Suprapubic skin (tissue), 4 donors: ENCODE data around the gene BRD3OS. TPM values are rescaled to one million over a fixed set of nuclear protein-coding genes. Genes with fewer than 3 reads are reported as not detected.

Experiments used
- DNase-seq, 2 donors: peaks; one replicate each; pipeline ENCODE4 v3.0.0-alpha.2; 2019; ENCODE audit warnings: low spot score in 2 of 2
- H3K27ac ChIP-seq: fragments of 200-600 bp; sonication (generic); one replicate; pipeline ENCODE4 v1.5.1; 2019
- H3K27me3 ChIP-seq: fragments of 200-600 bp; sonication (generic); one replicate; pipeline ENCODE4 v1.5.1; 2019
- H3K36me3 ChIP-seq: fragments of 200-600 bp; sonication (generic); one replicate; pipeline ENCODE4 v1.5.1; 2019
- H3K4me1 ChIP-seq: fragments of 200-600 bp; sonication (generic); one replicate; pipeline ENCODE4 v1.5.1; 2019
- H3K4me3 ChIP-seq: fragments of 200-600 bp; sonication (generic); one replicate; pipeline ENCODE4 v1.5.1; 2019; ENCODE audit warnings: mild to moderate bottlenecking
- H3K9me3 ChIP-seq: fragments of 200-600 bp; sonication (generic); one replicate; pipeline ENCODE4 v1.5.1; 2019
- EP300 ChIP-seq: sonication (generic); formaldehyde crosslinking; IDR thresholded peaks from one replicate; pipeline ENCODE4 v1.6.1; 2017; ENCODE audit warnings: antibody characterized with exemption
- POLR2A ChIP-seq, 2 donors: fragments of 450-650 bp; IDR thresholded peaks; one replicate each; pipeline ENCODE4 v1.6.1; 2017; ENCODE audit warnings: antibody characterized with exemption in 2 of 2, mild to moderate bottlenecking in 2 of 2, moderate library complexity in 2 of 2
- POLR2AphosphoS5 ChIP-seq, 3 donors: sonication (generic); formaldehyde crosslinking; IDR thresholded peaks; one replicate each; pipeline ENCODE4 v1.6.1; 2017; ENCODE audit warnings: antibody characterized with exemption in 3 of 3
- WGBS: methylation state at CpG from one replicate; pipeline ENCODE4 v1.1.5; 2018; 5-methylcytosine and 5-hydroxymethylcytosine counted together
- total RNA-seq, 4 donors: library from RNA; depleted of rRNA; stranded (reverse); fragments of >200 nt; gene quantifications; one replicate each; pipeline ENCODE4 v1.1.0, GENCODE V29; 2016
- TF ChIP-seq, protein P1 (sequence below), 2 donors: fragments of 200-600 bp in 1 of 2; fragments of 450-650 bp in 1 of 2; sonication (generic) in 1 of 2; IDR thresholded peaks; one replicate each; pipeline ENCODE4 v1.5.1; 2016 to 2019; ENCODE audit warnings: antibody characterized with exemption in 2 of 2, mild to moderate bottlenecking in 1 of 2, moderate library complexity in 1 of 2

BRD3OS gene
- total RNA-seq, 4 donors from 2014 or later, result 6.2 to 10.4 (median 9.5) TPM

DNA sequence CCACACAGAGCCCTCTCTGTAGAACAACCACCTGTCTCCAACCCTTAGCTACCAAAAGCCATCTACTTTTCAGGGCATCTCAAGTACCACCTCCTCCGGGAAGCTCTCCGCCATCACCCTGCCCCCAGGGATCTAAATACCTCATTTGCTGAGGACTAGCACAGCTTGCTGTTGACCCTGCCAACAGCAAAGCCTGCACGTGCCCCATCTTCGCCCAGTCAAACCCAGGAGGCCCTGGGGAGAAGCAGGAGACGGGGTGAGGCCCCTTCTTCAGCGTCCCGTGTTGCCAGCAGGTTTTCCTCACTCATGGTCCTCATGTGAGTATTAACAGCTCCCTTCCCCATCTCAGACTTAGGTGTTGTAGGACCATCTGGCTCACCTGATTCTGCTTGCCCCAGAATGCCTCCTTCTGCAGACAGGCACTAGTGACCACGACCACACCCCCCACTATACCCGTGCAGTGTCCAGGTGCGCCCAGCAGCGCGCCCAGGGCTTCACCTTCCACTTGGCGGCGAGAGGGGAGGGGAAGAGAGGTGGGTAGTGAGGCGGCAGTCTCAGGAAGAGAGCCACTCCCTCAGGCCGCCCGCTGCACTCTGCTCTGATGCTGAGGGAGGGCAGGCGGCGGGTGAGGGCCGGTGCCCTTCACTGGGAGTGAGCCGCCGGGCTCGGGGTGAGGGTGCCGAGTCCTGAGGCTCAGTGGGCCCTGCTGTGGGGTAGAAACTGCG lies 44.3 kb upstream of the BRD3OS start:
- H3K4me1 ChIP-seq, result peaks cover 14% of the 10 kb centered on the region
- no peaks in the 10 kb centered on the region for H3K27me3 ChIP-seq
- no peaks in the 10 kb centered on the region for H3K36me3 ChIP-seq
- 84% methylated on average over 7 of the region's 25 CpGs for WGBS
- H3K27ac ChIP-seq, result no peak overlapping the region
- DNase-seq, result no peak
- TF ChIP-seq POLR2AphosphoS5 (IDR thresholded peaks at IDR 0.05) (no peak), POLR2A (IDR thresholded peaks at IDR 0.05) (no peak), EP300 (no peak)
- TF ChIP-seq, protein P1, sequence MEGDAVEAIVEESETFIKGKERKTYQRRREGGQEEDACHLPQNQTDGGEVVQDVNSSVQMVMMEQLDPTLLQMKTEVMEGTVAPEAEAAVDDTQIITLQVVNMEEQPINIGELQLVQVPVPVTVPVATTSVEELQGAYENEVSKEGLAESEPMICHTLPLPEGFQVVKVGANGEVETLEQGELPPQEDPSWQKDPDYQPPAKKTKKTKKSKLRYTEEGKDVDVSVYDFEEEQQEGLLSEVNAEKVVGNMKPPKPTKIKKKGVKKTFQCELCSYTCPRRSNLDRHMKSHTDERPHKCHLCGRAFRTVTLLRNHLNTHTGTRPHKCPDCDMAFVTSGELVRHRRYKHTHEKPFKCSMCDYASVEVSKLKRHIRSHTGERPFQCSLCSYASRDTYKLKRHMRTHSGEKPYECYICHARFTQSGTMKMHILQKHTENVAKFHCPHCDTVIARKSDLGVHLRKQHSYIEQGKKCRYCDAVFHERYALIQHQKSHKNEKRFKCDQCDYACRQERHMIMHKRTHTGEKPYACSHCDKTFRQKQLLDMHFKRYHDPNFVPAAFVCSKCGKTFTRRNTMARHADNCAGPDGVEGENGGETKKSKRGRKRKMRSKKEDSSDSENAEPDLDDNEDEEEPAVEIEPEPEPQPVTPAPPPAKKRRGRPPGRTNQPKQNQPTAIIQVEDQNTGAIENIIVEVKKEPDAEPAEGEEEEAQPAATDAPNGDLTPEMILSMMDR (IDR thresholded peaks at IDR 0.05), result no peak
- H3K9me3 ChIP-seq, result no peaks in the 10 kb centered on the region
- H3K4me3 ChIP-seq, result no peak overlapping the region

DNA sequence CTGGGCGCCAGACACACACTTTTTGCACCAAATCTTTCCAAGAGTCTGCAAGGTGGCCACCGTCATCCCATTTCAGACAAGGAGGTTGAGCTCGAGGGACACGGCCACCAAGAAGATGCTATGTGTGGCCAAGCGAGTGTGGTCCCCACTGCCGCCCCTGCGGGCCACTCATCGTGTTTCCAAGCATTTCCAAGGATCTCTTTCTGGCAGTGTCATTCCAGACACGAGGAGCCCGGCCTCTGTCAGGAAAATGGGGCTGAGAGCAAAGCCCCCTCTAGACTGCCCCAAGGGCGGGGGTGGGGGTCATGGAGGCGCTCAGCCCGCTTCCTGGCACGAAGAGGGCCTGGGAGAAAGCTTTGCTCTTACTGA lies 43.7 kb upstream of the BRD3OS start:
- TF ChIP-seq POLR2AphosphoS5 (IDR thresholded peaks at IDR 0.05), result no peak
- TF ChIP-seq, protein P1 (IDR thresholded peaks at IDR 0.05), result no peak
- TF ChIP-seq POLR2A (IDR thresholded peaks at IDR 0.05), result no peak
- TF ChIP-seq EP300, result no peak
- Histone ChIP-seq H3K27ac (no peak overlapping the region), H3K4me1 (peaks cover 14% of the 10 kb centered on the region), H3K27me3 (no peaks in the 10 kb centered on the region), H3K4me3 (no peak overlapping the region), H3K36me3 (no peaks in the 10 kb centered on the region), H3K9me3 (no peaks in the 10 kb centered on the region)
- WGBS, result 90% methylated on average over 12 of the region's 14 CpGs
- DNase-seq, result peak in 1 of 2 donors; percentile 63

DNA sequence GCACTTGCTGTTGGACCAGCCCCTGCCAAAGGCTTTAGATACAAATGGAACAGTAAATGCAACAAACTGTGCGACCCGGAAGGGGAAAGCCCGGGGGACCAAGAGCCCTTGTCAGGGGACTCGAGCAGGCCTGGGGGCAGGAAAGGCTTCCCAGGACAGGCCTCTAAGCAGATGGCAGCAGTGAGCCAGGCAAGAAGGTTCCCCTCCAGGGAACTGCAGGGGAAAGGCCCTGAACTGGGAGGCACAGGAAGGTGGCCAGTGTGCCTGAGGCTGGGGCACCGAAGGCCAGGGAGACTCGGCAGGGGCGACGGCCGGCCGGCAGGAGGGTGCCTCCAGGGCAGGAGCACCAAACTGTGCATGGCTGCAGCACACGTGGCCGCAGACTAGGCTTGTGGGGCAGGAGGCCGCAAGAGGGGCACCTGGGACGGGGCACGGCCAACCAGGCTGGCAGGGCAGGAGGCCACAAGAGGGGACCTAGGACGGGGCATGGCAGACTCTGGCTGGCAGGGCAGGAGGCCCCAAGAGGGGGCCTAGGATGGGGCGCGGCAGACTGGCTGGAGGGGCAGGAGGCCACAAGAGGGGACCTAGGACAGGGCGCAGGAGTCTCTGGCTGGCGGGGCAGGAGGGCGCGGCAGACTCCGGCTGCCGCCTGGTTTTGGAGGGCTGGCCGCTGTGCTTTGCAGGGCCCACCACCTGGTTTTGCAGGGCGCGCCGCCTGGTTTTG lies 43.2 kb upstream of the BRD3OS start:
- H3K36me3 ChIP-seq, result no peaks in the 10 kb centered on the region
- TF ChIP-seq POLR2AphosphoS5 (IDR thresholded peaks at IDR 0.05) (no peak), POLR2A (IDR thresholded peaks at IDR 0.05) (no peak), EP300 (no peak)
- TF ChIP-seq, protein P1 (IDR thresholded peaks at IDR 0.05), result no peak
- WGBS, result 82% methylated on average over 27 of the region's 28 CpGs
- no peak overlapping the region for H3K4me3 ChIP-seq
- DNase-seq, result peak; percentile 51 to 76
- H3K27me3 ChIP-seq, result no peaks in the 10 kb centered on the region
- H3K4me1 ChIP-seq, result peaks cover 14% of the 10 kb centered on the region
- H3K27ac ChIP-seq, result no peak overlapping the region
- no peaks in the 10 kb centered on the region for H3K9me3 ChIP-seq

DNA sequence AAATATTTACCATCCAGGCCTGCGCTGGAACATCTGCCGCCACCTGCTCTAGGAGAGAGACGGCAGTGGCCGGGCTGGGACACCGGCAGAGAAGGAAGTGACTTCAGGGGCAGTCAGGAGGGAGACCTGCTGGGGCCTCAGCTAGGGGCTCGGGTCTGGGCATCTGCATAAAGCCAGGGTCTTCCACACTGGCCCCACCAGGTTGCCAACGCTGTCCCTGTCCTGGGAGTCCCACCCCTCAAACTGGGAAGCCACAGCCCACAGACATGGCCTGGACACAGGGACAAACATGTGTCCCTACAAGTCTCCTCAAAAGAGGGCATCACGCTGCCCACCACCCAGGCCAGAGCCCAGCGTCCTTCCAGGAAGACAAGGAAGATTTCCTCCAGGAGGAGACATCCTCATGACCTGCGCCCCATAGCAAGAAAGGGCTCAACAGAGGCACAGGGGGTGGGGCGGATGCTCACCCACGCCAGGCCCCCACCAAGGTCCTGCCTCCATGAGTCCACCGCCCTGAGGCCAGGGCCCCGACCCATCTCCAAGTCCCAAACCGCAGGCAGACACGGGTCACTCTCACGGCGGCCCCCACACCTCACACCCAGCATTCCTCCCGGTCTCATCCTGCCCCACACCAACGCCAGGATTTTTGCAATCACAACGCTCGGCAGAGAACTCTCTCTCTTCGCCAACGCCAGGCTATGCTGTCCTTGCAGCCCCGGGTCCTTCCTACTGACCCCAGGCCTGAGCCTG lies 42.1 kb upstream of the BRD3OS start:
- no peaks in the 10 kb centered on the region for H3K9me3 ChIP-seq
- TF ChIP-seq, protein P1 (IDR thresholded peaks at IDR 0.05), result no peak
- H3K4me3 ChIP-seq, result no peak overlapping the region
- peaks cover 14% of the 10 kb centered on the region for H3K4me1 ChIP-seq
- peak in 1 of 2 donors; percentile 72 for DNase-seq
- H3K27me3 ChIP-seq, result no peaks in the 10 kb centered on the region
- no peaks in the 10 kb centered on the region for H3K36me3 ChIP-seq
- WGBS, result 90% methylated on average over 22 of the region's 25 CpGs
- H3K27ac ChIP-seq, result no peak overlapping the region

DNA sequence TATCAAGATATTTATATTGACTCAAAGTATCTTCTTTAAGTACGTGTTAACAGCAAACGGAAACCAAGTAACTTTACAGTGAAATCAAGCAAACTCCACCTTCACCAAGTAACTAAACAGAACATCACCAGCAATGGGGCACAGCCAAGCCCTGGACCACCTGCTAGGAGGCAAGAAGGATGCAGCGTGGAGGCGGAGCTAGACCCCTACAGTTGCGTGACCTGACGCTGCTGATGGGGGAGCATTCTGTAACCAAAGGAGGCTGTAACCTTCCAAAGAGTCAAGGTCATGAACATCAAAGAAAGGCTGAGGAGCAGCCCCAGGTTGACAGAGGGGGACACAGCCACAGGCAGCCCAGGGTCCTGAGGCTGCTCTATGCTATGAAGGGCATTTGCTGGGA lies 39.2 kb upstream of the BRD3OS start:
- no peaks in the 10 kb centered on the region for H3K9me3 ChIP-seq
- peaks cover 13% of the 10 kb centered on the region for H3K4me1 ChIP-seq
- 95% methylated on average over 6 of the region's 6 CpGs for WGBS
- TF ChIP-seq EP300, result no peak
- no peak for TF ChIP-seq POLR2A (IDR thresholded peaks at IDR 0.05)
- TF ChIP-seq POLR2AphosphoS5 (IDR thresholded peaks at IDR 0.05), result no peak
- TF ChIP-seq, protein P1 (IDR thresholded peaks at IDR 0.05), result no peak
- H3K36me3 ChIP-seq, result no peaks in the 10 kb centered on the region
- H3K4me3 ChIP-seq, result no peak overlapping the region
- no peaks in the 10 kb centered on the region for H3K27me3 ChIP-seq
- no peak for DNase-seq
- no peak overlapping the region for H3K27ac ChIP-seq
